NOMO-1 treated with dmso at 0.1 percent for 144 hours (cell line): ENCODE data around the gene TMTC1.

Experiments used
- DNase-seq: peaks from one replicate; lab custom pipeline; 2025; ENCODE audit not compliant: unreplicated experiment; lab: John Stamatoyannopoulos, UW

TMTC1 gene

GRCh38 chr12:29781188-29781587 lies 2.6 kb downstream of the TMTC1 start:
- no peak for DNase-seq

GRCh38 chr12:29780084-29780483 lies 3.7 kb downstream of the TMTC1 start:
- no peak for DNase-seq

DNA sequence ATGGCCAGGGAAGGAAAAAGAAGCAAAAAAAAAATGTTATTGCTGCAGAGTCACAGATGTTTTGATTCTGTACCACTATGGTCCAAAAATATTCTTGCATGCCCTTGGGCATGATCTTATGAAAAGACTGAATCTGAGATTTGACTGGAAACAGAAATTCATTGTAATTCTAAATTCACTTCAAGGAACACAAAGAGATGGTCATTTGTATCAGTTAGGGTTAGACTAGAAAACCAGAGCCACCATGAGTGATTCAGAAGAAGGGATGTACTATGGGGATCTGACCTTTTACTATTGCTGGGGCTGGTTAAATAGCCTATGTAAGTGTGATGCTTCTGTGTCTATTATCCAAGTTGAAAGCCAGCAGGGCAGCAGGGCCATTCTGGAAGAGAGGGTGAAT lies 5.2 kb downstream of the TMTC1 start:
- no peak for DNase-seq

DNA sequence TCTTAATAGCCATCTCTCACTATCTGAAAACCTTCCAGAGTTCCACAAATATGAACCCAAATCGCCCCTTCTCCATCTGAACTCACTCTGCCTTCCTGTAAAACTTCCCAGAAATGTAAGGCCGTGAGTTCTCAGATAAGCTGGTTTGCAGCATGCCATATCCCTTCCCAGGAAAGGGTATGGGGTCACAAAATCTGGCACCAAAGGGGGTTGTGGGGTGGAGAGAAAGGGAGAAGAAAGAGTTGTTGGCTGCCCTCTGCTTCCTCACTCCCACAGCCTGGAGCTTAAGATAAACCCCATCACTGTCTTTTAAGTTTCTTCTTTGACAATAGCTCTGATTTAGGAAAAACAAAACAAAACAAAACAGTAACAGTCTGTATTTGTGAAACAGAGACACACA lies 10.7 kb downstream of the TMTC1 start:
- DNase-seq: no peak

DNA sequence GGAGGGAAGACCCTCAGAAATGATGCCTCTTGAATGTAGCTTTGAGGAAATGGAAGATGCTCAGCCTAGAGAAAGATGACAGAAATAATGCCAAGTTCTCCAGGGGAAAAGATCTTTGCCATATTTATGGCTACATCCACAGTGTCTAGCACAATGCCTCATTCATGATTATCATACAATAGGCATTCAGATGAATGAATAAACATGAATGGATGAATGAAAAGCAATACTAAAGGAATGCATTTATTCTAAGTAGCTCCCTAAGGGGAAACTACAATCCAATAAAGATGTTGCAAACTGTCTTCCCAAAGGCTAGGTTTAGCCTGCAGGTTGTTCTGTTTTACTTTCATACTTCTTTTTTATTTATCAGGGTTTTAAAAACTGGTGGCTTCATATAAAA lies 12.0 kb downstream of the TMTC1 start:
- no peak for DNase-seq

DNA sequence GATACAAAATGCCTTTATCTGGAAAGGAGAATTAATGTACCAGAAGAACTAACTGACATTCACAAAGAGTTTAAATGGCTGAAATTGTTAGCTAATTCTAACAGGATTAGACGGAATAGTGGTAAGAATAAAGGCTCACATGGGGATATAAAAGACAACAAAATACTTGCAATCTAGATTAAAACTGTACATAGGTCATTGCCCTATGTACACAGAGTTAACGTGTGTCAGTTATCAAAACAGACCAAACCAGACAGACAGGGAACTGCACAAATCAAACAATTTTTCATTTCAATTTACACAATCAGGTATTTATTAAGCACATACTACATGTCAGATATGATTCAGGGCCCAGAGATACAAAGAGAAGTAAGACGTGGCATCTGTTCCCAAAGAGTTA lies 12.6 kb downstream of the TMTC1 start:
- no peak for DNase-seq

GRCh38 chr12:29769162-29769858 lies 14.4 kb downstream of the TMTC1 start:
- no peak for DNase-seq

DNA sequence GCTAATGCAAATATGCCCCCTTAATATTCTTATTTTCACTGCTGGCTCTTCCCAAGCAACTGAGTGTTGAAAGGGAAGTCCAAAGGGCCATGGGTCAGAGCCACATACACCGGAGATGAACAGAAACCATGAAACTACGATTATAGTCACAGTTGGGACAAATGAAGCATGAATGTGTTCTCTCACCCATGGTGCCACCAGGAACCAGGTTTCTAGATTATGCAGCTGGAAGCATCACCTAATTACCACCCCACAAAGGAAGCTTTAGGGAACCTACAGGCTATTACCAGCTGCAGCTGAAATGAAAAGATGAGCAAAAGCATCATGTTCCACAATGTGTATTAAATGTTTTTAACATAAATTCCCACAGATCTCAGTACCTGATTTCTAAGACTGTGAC lies 15.4 kb downstream of the TMTC1 start:
- DNase-seq: peak; percentile 1

GRCh38 chr12:29763301-29763683 lies 20.4 kb downstream of the TMTC1 start:
- DNase-seq: no peak

- no peak for DNase-seq
Measured at GRCh38 chr12:29762637-29763300, 21.0 kb downstream of the TMTC1 start.

DNA sequence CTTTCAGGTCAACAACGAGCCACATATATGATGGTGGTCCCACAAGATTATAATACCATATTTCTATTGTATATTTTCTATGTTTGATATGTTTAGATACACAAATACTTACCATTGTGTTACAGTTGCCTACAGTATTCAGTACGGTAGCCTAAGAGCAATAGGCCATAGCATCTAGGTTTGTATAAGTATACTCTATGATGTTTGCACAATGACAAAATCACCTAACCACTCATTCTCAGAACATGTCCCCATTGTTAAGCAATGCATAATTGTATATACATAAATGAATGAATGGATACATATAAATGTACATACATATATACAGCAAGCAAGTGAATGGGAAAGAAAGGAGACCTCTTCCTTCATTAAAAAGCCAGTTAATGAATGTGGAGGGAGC lies 23.8 kb downstream of the TMTC1 start:
- no peak for DNase-seq

GRCh38 chr12:29756741-29757390 lies 26.9 kb downstream of the TMTC1 start:
- no peak for DNase-seq

DNA sequence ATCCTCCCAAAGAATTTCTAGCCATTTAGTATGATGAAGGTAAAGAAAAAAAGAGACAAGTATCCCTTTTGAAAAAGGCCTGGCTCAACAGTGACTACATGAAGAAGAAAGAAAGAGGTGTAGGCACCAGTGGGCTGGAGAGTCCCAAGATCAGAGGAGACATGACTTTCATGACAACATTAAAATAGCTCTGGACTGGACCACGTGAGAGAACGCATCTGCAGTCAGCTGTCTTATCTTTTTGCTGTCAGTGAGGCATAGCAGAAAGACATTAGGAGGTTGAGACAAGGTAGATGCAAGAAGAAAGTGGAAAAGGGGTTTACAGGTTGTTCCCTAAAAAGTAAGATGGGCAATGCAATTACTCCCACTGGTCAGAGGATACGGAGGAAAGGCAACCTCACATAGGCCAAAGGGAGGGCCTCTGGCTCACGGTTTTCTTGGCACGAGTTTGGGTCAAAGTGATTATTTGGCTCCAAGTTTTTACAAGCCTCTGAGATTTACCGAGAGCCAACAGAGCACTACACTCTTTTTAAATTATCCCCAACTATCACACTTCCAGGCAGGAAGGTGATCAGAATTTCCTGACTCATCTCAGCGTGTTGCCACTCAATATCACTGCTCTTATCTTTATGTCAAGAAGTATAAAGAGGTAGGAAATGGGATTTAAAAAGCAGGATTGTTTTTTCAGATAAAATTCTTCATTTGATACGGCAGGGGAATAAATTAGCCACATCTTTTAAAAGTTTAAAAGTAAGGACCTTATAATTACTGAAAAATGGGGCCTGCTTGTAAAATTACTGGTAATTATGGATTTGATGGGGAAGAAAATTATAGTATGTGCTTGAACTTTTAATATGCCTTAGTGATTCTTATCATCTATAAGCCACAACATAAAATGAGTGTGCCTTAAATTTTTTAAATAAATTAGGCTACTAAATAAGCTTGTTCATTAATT lies 29.2 kb downstream of the TMTC1 start:
- no peak for DNase-seq

DNA sequence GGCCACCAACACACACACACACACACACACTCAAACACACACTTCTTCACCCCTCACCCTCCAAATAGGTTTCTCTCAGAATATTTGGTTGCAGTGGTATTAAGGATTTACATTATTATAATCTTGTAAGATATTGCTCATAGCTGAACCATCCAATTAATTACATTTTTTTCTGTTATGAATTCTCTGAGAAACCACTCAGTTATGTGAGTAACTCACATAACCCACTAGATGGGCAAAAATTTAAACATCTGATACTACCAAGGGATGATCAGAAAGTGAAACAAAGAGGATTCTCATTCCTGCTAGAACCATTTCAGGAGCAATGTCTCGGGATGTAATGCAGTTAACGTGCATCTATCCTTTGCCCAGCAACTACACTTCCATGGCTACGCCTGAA lies 31.6 kb downstream of the TMTC1 start:
- no peak for DNase-seq

DNA sequence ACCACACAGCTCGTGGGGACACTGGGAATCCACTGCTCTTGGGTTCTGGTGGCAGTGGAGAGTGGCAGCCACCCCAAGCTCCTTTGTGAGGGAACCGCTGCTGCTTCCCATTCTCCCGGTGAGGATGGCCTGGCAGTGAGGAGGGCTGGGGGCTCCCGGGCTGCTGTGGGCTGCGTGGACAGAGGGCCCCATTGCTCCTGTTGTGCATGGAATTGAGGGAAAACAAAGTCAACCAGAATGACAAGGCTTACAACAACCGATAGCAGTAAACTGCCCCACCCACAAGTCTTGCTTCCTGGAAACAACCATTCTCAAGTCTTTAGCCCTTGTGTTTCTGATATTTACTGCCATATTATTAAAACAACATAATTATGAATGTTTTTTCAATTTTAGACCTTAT lies 32.1 kb downstream of the TMTC1 start:
- no peak for DNase-seq

DNA sequence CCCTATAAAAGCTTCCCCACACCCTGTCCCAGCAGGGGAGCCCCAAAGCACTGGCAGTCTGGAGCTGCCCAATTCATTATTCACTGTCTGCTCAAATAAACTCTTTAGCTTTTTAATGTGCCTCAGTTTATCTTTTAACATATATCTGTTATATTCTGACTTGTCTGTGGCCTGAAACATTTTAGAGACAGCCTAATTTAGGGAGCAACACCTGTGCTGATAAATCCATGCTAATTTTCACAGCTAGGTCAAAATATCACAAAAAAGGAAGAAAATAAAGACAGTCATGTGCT lies 32.9 kb downstream of the TMTC1 start:
- no peak for DNase-seq

DNA sequence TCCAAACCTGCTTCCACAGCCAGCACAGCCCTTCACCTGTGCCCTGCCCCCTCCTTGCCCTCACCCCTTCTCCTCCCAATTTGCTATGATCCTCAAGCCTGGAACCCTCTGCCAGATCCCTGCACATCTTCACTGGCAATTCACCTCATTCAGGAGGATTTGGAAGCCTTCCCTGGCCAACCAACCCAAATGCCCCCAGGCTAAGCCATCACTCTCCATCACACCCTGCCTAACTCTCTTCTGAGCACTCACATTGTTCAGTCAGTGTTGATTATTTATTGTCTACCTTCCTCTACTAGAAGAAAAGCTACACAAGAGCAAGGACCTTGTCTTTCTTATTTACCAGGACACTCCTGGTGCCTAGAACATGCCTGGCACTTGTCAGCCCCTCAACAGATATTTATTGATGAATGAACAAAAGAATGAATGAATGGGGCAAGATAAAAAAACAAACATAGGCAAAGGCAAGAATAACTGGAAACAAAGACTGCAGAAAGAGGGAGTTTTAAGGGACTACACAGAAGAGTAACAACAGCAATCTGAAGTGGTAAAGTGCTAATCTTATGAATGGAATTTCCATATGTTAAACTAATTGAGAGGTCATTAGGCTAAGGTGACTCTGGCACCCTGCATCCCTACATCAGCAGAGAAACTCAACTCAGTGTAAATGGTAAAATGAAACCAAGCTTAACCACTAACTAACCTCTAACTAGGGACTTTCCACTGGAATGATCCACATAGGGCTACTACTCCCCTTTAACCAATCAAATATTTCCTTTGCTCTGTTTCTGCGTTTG lies 33.4 kb downstream of the TMTC1 start:
- no peak for DNase-seq

DNA sequence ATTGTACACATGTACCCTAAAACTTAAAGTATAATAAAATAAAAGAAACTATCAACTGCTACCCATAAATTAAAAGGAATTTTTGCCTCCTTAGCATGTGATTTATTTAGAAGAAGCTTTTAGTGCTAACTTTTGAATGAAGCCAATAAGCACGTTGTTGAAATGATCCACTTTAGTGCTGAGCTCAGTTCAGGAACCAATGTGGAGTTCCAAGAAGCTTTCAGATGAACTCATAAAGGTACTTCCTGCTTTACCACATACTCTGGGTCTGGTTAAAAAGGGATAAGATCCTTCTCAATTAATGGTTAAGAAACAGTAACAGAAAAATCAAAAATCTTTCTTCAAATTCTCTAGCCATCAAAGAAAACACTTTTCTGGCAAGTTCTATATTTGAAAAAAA lies 39.4 kb downstream of the TMTC1 start:
- DNase-seq: no peak

- no peak for DNase-seq
Measured at GRCh38 chr12:29743801-29744200, 39.9 kb downstream of the TMTC1 start.

- DNase-seq: no peak
Measured at GRCh38 chr12:29743077-29743476, 40.7 kb downstream of the TMTC1 start.

- no peak for DNase-seq
Measured at GRCh38 chr12:29742646-29743045, 41.1 kb downstream of the TMTC1 start.
